Fibroblast of skin of right biceps (primary cell): ENCODE data around the gene FOXD3.

ENCODE experiments used
- DNase-seq: peaks from one replicate; pipeline ENCODE4 v3.0.0-alpha.2; 2013

Gene FOXD3

GRCh38 chr1:63322114-63322943 lies at the start of gene FOXD3:
Gene FOXD3 (plus strand): TSS chr1:63322567. CDS start chr1:63323059, 492 bp downstream.
- peak; percentile 26 for DNase-seq

- DNase-seq, result no peak
These were observed 49.6 kb upstream of the FOXD3 start for GRCh38 chr1:63272811-63273210.

- no peak for DNase-seq
These were observed 48.0 kb upstream of the FOXD3 start for GRCh38 chr1:63274371-63274770.

DNA sequence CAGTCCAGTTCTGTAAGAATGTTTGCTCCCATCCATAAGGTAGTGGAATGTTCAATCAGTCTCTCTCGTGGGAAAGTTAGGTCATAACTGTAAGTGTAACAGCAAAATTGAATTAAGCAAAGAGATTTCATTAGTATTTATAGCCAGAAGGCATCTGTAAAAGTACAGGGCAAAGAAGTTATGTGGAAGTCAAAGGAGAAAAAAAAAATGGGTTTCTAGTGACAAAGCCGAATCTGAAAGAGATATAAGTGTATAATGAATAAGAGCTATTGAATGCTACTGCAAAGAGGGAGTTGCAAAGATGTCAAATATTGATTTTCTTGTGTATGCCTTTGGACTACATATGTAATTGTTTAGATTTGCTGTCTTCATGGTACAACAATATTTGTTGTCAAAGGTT lies 47.4 kb upstream of the FOXD3 start:
- DNase-seq, result no peak

DNA sequence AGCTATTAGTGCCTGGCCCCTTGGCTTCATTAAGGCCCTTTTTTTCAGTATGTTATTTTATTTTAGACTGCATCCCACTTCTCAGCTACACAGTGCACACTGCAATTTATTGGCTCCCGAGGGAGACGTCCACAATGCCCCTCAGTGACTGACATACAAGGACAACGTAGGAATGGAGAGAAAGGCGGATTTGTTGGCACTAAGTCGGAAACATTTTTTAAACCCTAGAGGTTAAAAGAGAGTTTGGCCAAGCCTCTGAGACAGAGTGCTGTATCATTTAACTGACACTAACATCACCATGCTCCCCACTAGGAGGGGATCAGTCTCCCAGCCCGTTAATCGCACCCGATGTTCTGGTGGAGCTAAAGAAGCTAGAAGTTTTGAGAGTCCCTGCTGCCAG lies 45.7 kb upstream of the FOXD3 start:
- no peak for DNase-seq

- DNase-seq, result no peak
These were observed 44.9 kb upstream of the FOXD3 start for GRCh38 chr1:63277195-63278192.

GRCh38 chr1:63281753-63282152 lies 40.6 kb upstream of the FOXD3 start:
- DNase-seq, result no peak

- no peak for DNase-seq
These were observed 33.2 kb upstream of the FOXD3 start for GRCh38 chr1:63289135-63289534.

DNA sequence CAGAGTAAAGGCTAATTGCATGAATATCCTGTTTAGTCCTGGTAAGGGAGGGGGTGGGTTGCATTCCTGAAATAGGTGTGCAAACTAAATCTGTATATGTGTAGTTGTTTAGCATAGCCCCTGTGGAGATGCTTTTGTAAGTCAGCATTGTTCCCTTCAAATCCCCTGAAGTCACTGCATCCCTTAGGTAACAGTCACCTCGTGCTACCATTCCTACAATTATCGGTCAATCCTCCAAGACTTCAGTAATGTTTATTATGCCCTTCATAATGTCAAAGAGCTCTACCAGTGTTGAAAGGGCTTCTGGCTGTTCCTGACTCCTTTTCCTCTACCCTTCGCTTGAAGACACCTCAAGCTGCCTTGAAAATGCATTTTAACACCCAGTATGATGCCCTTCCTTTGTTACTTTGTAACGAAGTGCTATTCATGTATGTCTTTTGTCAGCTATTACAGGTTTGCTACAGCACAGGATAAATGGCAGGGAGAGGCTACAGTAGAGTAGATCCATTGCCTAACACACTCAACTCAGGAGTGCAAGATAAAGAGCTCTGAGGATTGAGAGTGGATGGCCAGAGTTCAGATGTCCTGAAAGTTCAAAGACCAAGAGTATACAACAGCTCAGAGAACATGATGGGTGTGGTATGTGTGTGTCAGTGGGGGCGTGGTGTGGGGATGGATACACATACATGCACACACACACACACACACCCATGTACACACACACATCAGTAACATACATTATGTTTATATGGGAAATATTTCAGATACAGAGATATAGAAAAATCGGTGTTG lies 27.4 kb upstream of the FOXD3 start:
- no peak for DNase-seq

- DNase-seq, result no peak
These were observed 18.0 kb upstream of the FOXD3 start for GRCh38 chr1:63304410-63304809.

DNA sequence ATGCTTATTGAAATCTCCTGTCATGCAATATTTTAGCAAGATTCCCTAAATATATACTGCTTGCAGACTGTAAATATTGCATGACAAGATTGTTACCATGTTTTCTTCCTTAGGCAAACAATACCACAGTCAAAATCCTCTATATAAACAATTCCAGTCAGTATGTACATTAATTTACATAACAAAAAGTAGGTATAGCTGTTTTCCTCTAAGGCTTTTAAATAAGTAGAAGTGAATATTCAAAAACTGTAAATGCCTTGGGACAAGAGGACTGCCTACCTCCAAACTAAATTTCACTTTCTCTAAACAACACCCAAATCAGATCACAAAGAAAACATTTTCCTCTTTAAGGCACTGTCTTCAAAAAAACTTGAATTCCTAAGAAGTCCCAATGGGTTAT lies 17.3 kb upstream of the FOXD3 start:
- DNase-seq, result no peak

DNA sequence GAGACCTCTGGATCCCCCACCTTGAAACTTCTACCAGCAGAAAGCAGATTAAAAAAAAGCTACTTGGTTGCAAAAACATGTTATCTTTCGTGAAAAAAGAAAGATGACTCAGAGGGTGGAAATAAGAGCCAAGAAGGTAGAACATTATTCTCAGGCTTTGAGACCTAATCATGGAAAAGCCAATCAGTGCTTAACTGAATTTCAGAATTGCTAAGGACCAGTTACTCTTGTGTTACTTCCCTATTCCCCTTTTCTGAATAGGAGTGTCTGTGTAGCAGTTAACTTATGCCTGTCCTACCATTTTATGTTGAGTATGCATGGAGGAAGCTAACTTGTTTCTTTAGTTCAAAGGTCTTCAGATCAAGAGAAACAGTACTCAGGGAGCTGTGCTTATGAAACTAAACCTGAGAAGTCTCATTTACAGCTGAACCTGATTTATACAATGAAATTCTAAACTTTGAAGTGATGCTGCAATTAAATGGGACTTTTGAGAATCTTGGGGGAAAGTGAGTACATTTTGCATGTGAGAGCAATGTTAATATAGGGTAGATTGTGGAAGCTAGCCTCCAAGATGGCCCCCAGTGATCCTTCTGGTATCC lies 15.1 kb upstream of the FOXD3 start:
- no peak for DNase-seq

GRCh38 chr1:63316598-63316983 lies 5.8 kb upstream of the FOXD3 start:
- DNase-seq, result no peak

- peak; percentile 51 for DNase-seq
These were observed 5.2 kb upstream of the FOXD3 start for GRCh38 chr1:63316984-63317816.

DNA sequence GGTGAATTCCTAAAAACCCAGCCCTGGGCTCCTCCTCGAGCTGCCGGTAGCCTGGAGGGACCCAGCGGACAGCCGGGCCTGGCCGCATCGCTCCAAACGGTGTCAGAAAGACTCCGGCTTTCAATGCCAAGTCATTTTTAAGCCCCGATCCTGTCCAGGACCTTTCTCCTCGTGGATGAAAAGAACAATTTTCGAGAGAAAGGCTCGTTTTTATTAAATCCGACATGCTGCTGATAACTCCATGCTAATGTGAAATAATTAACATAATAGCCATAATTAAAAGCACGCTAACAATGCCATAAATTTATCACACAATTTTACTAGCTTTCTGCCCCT lies 4.6 kb upstream of the FOXD3 start:
- DNase-seq, result no peak

DNA sequence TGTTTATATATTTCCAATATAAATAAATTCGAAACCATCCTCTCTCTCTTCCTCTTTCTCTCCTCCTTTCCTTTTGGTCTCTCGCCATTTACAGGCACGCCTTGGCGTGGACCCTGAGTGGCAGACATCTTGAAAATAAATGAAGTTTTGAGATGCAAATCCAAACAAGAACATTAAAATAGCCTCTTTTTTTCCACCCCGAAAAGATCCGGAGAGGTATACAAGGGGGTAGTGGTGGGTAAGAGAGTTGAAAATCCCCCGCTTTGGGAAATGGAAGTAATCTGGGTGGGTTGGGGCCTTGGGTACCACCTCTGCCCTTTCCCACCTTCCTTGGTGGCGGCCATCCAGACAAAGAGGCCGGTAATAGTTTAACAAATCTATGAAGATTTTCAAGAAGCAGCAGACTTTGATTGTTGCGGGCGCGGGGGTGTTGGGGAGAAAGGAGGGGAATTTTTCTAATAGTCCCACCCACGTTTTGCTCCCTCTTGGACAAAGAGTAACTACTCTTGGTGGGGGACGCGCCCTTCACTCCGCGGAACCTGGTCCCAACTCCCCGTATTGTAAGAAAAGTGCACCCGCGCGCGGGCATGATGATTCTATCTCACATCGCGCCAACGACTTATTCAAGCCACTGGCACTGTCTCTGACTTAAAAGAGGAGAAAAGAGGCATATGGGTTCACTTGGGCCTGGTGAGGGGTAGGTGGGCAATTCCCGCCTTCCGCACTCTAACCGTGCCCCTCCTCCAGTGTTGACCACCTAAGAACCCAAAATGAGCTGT lies 4.0 kb upstream of the FOXD3 start:
- no peak for DNase-seq

- DNase-seq, result no peak
These were observed 3.0 kb upstream of the FOXD3 start for GRCh38 chr1:63319046-63320021.

DNA sequence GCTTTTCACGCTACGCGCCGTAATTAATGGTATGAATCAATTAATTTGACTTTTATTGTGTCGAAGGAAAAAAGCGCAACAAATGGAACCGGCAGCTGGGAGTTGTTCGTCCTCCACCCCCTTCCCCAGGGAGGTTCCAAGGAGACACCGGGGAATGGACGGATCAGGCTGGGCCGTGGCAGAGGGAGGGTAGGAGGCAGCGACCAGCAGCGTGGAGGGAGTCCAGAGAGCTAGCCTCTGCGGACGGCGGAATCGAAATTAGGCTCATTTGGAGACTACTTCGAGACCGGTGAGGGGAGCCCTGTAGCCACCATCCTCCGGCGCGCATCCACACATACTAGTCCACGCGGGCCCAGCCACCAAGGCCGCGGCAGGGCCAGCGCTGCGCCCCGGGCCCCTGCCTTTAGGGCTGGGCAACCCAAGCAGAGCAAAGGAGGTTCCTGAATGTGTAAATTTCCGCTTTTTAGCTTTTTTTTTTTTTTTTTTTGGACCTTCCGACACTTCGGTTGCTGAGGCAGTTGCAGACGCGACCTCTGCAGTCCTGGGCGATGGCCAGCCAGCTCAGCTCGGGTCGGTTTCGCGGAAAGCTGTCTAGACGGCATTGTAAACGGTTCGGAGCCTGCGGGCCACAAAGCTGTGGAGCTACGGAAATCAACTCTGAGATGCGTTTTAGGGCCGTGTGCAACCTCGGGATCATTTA lies 2.2 kb upstream of the FOXD3 start:
- DNase-seq, result no peak
